HEK293 (cell line): ENCODE data around the gene SNAP23.

Experiments used
- CTCF ChIA-PET: fragments of 350-600 bp; formaldehyde crosslinking; extraction: SDS; loops from one replicate; lab custom pipeline; 2021; ENCODE audit warnings: antibody characterized with exemption; lab: Yijun Ruan, JAX
- POLR2A ChIA-PET: fragments of 300-600 bp; formaldehyde crosslinking; extraction: SDS; loops from one replicate; lab custom pipeline; 2020; ENCODE audit warnings: antibody characterized with exemption, inconsistent platforms; lab: Yijun Ruan, JAX
- H3K27ac ChIP-seq: fragments of 200-500 bp; sonication (Bioruptor generic); 2 replicates; pipeline ENCODE4 v1.5.1; 2014; ENCODE audit warnings: low read depth, low read length, control low read depth, inconsistent platforms; ENCODE audit errors: extremely low read depth
- H3K36me3 ChIP-seq, 2 experiments: fragments of 200-500 bp in 1 of 2; sonication (Bioruptor generic) in 1 of 2; 1 replicate in 1 of 2; 2 replicates in 1 of 2; pipeline ENCODE4 v1.5.1; 2014 to 2017; ENCODE audit warnings: inconsistent platforms in 2 of 2, low read length in 2 of 2; ENCODE audit not compliant: control insufficient read depth in 2 of 2, insufficient read depth in 1 of 2
- H3K4me1 ChIP-seq: fragments of 200-500 bp; sonication (Bioruptor generic); 2 replicates; pipeline ENCODE4 v1.5.1; 2014; ENCODE audit warnings: mild to moderate bottlenecking, low read length, inconsistent platforms; ENCODE audit not compliant: control insufficient read depth, insufficient read depth
- H3K4me3 ChIP-seq: 2 replicates; pipeline ENCODE4 v1.5.1; 2011; ENCODE audit warnings: low read depth, mild to moderate bottlenecking, control low read depth, low read length, moderate library complexity
- H3K9me3 ChIP-seq: fragments of 200-500 bp; sonication (Bioruptor generic); 2 replicates; pipeline ENCODE4 v1.5.1; 2014; ENCODE audit warnings: low read depth, low read length, inconsistent platforms; ENCODE audit not compliant: control insufficient read depth, insufficient read depth
- GLI2 ChIP-seq: fragments of 450-650 bp; formaldehyde crosslinking; IDR thresholded peaks from 2 replicates; pipeline ENCODE4; 2017; ENCODE audit warnings: missing biosample characterization, missing genetic modification characterization, low read depth, borderline replicate concordance
- KLF9 ChIP-seq: fragments of 450-650 bp; formaldehyde crosslinking; IDR thresholded peaks from 2 replicates; pipeline ENCODE4 v1.5.1; 2016; ENCODE audit warnings: missing biosample characterization, missing genetic modification characterization, low read depth
- OSR2 ChIP-seq: fragments of 450-650 bp; formaldehyde crosslinking; IDR thresholded peaks from 2 replicates; pipeline ENCODE4 v1.5.1; 2016; ENCODE audit warnings: missing biosample characterization, missing genetic modification characterization
- SETDB1 ChIP-seq: IDR thresholded peaks from one replicate; pipeline ENCODE4 v1.6.1; 2017; ENCODE audit warnings: mild to moderate bottlenecking, low read length, moderate library complexity, mixed read lengths; ENCODE audit not compliant: insufficient read length
- SP2 ChIP-seq: fragments of 450-650 bp; formaldehyde crosslinking; IDR thresholded peaks from 2 replicates; pipeline ENCODE4 v1.5.1; 2016; ENCODE audit warnings: missing biosample characterization, missing genetic modification characterization
- TCF7L2 ChIP-seq: IDR thresholded peaks from 2 replicates; pipeline ENCODE4 v1.6.1; 2011; ENCODE audit warnings: low read depth, mild to moderate bottlenecking, inconsistent platforms, low read length, moderate library complexity, borderline replicate concordance
- ZBTB21 ChIP-seq: fragments of 450-650 bp; formaldehyde crosslinking; IDR thresholded peaks from 2 replicates; pipeline ENCODE4 v1.5.1; 2017; ENCODE audit warnings: missing biosample characterization, missing genetic modification characterization
- ZNF16 ChIP-seq: fragments of 450-650 bp; formaldehyde crosslinking; IDR thresholded peaks from 2 replicates; pipeline ENCODE4 v1.5.1; 2016; ENCODE audit warnings: low read depth, missing biosample characterization, missing genetic modification characterization
- ZNF175 ChIP-seq: fragments of 450-650 bp; formaldehyde crosslinking; IDR thresholded peaks from 2 replicates; pipeline ENCODE4 v1.5.1; 2016; ENCODE audit warnings: missing biosample characterization, missing genetic modification characterization
- ZNF24 ChIP-seq: fragments of 450-650 bp; formaldehyde crosslinking; IDR thresholded peaks from 2 replicates; pipeline ENCODE4 v1.5.1; 2016; ENCODE audit warnings: missing biosample characterization, missing genetic modification characterization
- ZNF341 ChIP-seq: fragments of 450-650 bp; formaldehyde crosslinking; IDR thresholded peaks from 2 replicates; pipeline ENCODE4; 2016; ENCODE audit warnings: low read depth, missing biosample characterization, missing genetic modification characterization
- ZNF354C ChIP-seq: fragments of 450-650 bp; formaldehyde crosslinking; IDR thresholded peaks from 2 replicates; pipeline ENCODE4 v1.5.1; 2016; ENCODE audit warnings: missing biosample characterization, missing genetic modification characterization, low read depth, borderline replicate concordance
- ZNF596 ChIP-seq: fragments of 450-650 bp; IDR thresholded peaks from 2 replicates; pipeline ENCODE4 v1.5.0; 2018; ENCODE audit warnings: missing biosample characterization, mild to moderate bottlenecking, missing genetic modification characterization, moderate library complexity
- ZNF624 ChIP-seq: fragments of 450-650 bp; formaldehyde crosslinking; IDR thresholded peaks from 2 replicates; pipeline ENCODE4 v1.5.1; 2017; ENCODE audit warnings: missing biosample characterization, missing genetic modification characterization
- TF ChIP-seq, protein P1 (sequence below): fragments of 450-650 bp; formaldehyde crosslinking; conservative IDR thresholded peaks from 2 replicates; pipeline ENCODE4 v1.5.1; 2016; ENCODE audit warnings: low read depth, missing biosample characterization, missing genetic modification characterization
- TF ChIP-seq, protein P2 (sequence below): fragments of 450-650 bp; formaldehyde crosslinking; IDR thresholded peaks from 2 replicates; pipeline ENCODE4 v1.5.1; 2017; ENCODE audit warnings: missing biosample characterization, missing genetic modification characterization
- TF ChIP-seq, protein P3 (sequence below): fragments of 450-650 bp; formaldehyde crosslinking; IDR thresholded peaks from 2 replicates; pipeline ENCODE4 v1.5.1; 2016; ENCODE audit warnings: missing biosample characterization, missing genetic modification characterization
- TF ChIP-seq, protein P4 (sequence below): fragments of 450-650 bp; formaldehyde crosslinking; IDR thresholded peaks from 2 replicates; pipeline ENCODE4 v1.5.0; 2017; ENCODE audit warnings: missing biosample characterization, missing genetic modification characterization, borderline replicate concordance

The SNAP23 gene

DNA sequence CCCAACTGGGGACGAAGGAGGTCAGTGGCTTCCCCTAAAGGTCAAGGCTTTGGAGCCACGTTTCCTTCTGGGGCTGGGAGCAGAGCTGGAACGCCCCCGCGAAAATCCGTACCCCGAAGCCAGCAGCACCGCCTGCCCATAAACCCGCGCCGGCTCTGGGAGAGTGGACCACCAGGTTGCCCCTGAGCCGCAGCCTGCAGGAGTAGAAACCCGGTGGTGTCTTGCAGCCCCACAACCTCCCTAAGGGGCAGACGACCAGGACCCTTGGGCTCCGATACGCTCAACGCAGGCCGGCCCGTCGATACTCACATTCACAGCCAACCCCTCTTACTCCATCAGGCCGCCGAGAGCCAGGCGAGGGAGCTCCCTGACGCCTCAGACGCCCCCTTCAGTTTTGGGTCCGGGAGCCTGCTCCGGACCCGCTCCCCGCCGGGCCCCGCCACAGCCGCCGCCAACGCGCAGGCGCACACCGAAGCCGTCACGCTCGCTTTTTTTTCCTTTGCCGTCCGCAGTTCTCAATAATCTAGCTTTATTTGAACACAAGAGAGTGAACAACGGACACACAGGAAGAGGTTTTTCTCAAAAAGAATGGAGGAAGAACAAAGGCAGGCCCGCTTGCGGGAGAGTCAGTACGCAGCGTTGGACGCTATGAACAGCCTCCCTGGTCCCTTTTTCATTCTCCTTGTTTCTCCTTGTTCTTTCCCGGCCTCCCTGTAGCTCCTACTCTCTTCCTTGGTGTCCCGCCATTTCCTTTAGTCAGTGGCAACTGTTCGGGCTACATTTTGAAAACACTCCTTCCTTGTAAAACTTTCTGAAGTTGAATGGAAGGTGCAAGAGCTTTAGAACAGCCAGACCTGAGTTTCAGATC lies 4.5 kb upstream of the SNAP23 start, which contains the start of gene ZNF106 (continued):
- TF ChIP-seq, protein P1, sequence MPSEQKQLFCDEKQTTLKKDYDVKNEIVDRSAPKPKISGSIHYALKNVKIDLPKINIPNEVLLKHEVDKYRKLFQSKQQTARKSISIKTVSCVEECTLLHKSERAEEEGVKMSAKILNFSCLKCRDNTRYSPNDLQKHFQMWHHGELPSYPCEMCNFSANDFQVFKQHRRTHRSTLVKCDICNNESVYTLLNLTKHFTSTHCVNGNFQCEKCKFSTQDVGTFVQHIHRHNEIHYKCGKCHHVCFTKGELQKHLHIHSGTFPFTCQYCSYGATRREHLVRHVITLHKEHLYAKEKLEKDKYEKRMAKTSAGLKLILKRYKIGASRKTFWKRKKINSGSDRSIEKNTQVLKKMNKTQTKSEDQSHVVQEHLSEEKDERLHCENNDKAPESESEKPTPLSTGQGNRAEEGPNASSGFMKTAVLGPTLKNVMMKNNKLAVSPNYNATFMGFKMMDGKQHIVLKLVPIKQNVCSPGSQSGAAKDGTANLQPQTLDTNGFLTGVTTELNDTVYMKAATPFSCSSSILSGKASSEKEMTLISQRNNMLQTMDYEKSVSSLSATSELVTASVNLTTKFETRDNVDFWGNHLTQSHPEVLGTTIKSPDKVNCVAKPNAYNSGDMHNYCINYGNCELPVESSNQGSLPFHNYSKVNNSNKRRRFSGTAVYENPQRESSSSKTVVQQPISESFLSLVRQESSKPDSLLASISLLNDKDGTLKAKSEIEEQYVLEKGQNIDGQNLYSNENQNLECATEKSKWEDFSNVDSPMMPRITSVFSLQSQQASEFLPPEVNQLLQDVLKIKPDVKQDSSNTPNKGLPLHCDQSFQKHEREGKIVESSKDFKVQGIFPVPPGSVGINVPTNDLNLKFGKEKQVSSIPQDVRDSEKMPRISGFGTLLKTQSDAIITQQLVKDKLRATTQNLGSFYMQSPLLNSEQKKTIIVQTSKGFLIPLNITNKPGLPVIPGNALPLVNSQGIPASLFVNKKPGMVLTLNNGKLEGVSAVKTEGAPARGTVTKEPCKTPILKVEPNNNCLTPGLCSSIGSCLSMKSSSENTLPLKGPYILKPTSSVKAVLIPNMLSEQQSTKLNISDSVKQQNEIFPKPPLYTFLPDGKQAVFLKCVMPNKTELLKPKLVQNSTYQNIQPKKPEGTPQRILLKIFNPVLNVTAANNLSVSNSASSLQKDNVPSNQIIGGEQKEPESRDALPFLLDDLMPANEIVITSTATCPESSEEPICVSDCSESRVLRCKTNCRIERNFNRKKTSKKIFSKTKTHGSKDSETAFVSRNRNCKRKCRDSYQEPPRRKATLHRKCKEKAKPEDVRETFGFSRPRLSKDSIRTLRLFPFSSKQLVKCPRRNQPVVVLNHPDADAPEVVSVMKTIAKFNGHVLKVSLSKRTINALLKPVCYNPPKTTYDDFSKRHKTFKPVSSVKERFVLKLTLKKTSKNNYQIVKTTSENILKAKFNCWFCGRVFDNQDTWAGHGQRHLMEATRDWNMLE, result 0 out of 2 replicates have a peak, but pooled peaks have one; percentile 40
- TF ChIP-seq SP2 (tag by site-specific recombination) (peak; percentile 37), ZBTB21 (0 out of 2 replicates have a peak, but pooled peaks have one; percentile 19), GLI2 (tag by site-specific recombination) (no peak), ZNF624 (tag by site-specific recombination) (no peak)

DNA sequence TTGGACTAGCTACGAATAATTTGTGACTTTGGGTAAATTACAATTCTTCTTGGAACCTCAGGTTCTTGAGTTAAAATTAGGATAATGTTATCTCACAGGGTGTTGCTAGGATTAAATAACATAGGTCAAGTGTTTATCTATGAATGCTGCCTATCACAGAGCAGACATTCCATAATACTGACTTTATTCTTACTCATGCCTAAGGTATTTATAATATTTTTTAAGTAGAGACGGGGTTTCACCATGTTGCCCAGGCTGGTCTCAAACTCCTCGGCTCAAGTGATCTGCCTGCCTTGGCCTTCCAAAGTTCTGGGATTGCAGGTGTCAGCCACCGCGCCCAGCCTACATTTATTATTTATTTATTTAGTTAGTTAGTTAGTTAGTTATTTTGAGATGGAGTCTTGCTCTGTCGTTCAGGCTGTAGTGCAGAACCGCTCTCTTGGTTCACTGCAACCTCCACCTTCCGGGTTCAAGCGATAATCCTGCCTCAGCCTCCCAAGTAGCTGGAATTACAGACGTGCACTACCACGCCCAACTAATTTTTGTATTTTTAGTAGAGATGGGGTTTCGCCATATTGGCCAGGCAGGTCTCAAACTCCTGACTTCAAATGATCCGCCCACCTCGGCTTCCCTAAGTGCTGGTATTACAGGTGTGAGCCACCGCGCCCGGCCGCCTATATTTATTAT lies 3.8 kb upstream of the SNAP23 start:
- Histone ChIP-seq H3K9me3 (no peaks in the 10 kb centered on the region), H3K4me3 (peak overlapping the region; percentile 81), H3K36me3 (no peaks in the 10 kb centered on the region), H3K4me1 (no peaks in the 10 kb centered on the region), H3K27ac (peak overlapping the region; percentile 37; the same call in 1 of the 2 replicates)
- POLR2A ChIA-PET, result interaction anchor here (0.6 to 1.8 kb wide), 8 partner anchors 8 to 1184 kb away, joined by 3 to 13 read pairs (median 5); partner anchors contain the start of genes HAUS2, LRRC57 and STARD9
- CTCF ChIA-PET, result interaction anchor here (0.5 to 1.0 kb wide), 2 partner anchors 13 to 288 kb away, joined by 4 to 5 read pairs; no protein-coding TSS in a partner anchor
- TF ChIP-seq ZNF596 (tag by site-specific recombination) (no peak), ZNF341 (0 out of 2 replicates have a peak, but pooled peaks have one; percentile 6), KLF9 (no peak), ZNF624 (tag by site-specific recombination) (no peak), ZNF16 (tag by site-specific recombination) (no peak)
- TF ChIP-seq, protein P2, sequence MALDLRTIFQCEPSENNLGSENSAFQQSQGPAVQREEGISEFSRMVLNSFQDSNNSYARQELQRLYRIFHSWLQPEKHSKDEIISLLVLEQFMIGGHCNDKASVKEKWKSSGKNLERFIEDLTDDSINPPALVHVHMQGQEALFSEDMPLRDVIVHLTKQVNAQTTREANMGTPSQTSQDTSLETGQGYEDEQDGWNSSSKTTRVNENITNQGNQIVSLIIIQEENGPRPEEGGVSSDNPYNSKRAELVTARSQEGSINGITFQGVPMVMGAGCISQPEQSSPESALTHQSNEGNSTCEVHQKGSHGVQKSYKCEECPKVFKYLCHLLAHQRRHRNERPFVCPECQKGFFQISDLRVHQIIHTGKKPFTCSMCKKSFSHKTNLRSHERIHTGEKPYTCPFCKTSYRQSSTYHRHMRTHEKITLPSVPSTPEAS (tag by site-specific recombination), result no peak

DNA sequence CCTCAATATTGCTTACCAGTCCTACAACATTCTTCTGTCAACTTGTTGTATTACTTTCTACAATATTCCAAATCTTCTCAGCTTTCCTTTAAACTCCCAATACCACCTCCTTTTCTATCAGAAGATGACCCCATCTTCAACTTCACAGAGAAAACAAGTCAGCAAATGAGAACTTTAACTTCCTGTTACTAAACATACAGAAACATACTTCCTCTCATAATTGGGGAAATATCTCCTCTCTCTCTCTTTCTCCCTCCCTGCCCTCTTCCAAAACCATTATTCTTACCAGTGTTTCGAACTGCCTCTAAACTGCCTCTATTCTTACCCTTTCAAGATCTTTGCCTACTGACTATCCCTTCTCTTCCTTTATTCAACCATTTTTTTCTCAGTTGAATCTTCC lies 1.8 kb upstream of the SNAP23 start:
- Histone ChIP-seq H3K4me3 (no peak overlapping the region), H3K9me3 (no peaks in the 10 kb centered on the region), H3K36me3 (no peaks in the 10 kb centered on the region), H3K4me1 (no peaks in the 10 kb centered on the region; the same call in 1 of the 2 replicates), H3K27ac (no peak overlapping the region)
- ChIA-PET POLR2A (interaction anchor here (0.6 kb wide), 1 partner anchor 82 kb away, joined by 3 read pairs; the partner anchor contains the start of gene STARD9), CTCF (interaction anchor here (0.9 kb wide), 1 partner anchor 17 kb away, joined by 3 read pairs; no protein-coding TSS in a partner anchor)
- TF ChIP-seq, protein P3, sequence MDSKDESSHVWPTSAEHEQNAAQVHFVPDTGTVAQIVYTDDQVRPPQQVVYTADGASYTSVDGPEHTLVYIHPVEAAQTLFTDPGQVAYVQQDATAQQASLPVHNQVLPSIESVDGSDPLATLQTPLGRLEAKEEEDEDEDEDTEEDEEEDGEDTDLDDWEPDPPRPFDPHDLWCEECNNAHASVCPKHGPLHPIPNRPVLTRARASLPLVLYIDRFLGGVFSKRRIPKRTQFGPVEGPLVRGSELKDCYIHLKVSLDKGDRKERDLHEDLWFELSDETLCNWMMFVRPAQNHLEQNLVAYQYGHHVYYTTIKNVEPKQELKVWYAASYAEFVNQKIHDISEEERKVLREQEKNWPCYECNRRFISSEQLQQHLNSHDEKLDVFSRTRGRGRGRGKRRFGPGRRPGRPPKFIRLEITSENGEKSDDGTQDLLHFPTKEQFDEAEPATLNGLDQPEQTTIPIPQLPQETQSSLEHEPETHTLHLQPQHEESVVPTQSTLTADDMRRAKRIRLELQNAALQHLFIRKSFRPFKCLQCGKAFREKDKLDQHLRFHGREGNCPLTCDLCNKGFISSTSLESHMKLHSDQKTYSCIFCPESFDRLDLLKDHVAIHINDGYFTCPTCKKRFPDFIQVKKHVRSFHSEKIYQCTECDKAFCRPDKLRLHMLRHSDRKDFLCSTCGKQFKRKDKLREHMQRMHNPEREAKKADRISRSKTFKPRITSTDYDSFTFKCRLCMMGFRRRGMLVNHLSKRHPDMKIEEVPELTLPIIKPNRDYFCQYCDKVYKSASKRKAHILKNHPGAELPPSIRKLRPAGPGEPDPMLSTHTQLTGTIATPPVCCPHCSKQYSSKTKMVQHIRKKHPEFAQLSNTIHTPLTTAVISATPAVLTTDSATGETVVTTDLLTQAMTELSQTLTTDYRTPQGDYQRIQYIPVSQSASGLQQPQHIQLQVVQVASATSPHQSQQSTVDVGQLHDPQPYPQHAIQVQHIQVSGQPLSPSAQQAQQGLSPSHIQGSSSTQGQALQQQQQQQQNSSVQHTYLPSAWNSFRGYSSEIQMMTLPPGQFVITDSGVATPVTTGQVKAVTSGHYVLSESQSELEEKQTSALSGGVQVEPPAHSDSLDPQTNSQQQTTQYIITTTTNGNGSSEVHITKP (tag by site-specific recombination), result no peak
- TF ChIP-seq, protein P4, sequence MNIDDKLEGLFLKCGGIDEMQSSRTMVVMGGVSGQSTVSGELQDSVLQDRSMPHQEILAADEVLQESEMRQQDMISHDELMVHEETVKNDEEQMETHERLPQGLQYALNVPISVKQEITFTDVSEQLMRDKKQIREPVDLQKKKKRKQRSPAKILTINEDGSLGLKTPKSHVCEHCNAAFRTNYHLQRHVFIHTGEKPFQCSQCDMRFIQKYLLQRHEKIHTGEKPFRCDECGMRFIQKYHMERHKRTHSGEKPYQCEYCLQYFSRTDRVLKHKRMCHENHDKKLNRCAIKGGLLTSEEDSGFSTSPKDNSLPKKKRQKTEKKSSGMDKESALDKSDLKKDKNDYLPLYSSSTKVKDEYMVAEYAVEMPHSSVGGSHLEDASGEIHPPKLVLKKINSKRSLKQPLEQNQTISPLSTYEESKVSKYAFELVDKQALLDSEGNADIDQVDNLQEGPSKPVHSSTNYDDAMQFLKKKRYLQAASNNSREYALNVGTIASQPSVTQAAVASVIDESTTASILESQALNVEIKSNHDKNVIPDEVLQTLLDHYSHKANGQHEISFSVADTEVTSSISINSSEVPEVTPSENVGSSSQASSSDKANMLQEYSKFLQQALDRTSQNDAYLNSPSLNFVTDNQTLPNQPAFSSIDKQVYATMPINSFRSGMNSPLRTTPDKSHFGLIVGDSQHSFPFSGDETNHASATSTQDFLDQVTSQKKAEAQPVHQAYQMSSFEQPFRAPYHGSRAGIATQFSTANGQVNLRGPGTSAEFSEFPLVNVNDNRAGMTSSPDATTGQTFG (tag by site-specific recombination), result no peak
- TF ChIP-seq ZNF24 (tag by site-specific recombination) (no peak), OSR2 (tag by site-specific recombination) (no peak), ZNF354C (tag by site-specific recombination) (no peak), ZNF175 (no peak), TCF7L2 (no peak), SETDB1 (no peak)
